Dedifferentiated amniotic fluid mesenchymal stem cell (primary cell): Measurements from ENCODE around the gene SYNE2.

ENCODE experiments used
- DNase-seq: peaks from one replicate; pipeline ENCODE4 v3.0.0-alpha.2; 2016; ENCODE audit errors: extremely low spot score

The SYNE2 gene

DNA sequence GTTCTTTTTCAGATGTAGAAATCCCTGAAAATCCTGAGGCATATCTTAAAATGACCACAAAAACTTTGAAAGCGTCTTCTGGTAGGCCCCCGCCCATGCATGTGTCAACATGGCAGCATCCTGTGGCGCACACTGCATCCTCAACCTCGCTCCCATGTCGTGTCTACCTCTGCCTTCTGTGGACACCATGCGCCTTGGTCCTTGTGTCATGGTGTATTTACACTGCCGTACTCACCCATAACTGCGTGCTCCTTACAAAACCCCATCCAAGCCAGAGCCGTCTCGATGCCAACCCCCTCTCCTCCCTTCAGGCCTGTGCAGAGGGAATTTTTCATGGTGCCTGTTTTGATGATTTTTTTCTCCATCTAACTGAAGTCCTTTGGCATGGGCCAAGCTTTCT lies 362.5 kb downstream of the SYNE2 start:
- DNase-seq, result no peak

DNA sequence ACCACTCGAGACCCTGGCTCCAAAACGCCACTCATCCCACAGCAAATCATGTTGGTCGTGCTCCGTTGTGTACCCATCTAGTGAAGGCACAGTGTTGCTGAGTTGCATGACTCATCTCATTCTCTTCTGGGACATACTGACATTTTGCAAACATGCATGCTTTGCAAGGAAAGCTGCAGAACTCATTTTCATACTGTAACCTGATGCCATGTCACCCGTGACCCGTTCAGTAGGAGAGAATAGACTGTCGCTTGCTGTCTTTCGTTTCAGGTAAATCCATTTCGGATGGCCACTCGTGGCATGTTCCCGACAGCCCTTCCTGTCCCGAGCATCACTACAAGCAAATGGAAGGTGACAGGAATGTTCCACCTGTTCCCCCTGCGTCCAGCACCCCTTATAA lies 363.2 kb downstream of the SYNE2 start:
- DNase-seq, result no peak

DNA sequence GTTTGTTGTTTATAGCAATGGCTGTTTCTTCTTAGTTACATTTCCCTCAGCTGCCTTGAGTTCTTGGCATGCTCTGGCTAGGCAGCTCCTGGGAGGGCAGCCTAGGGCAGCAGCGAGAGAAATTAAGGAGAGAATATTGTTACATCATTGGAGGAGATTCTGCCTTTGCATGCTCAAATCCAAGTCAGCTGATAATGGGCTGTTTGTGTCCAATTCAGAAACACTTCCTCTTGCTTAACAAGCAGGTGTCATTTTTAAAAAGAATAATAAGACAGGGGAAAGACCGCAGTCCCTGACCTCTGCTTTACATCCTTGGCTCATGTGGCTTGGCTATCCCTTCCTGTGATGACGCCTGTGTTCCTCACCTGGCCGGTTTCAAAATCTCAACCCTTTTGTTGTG lies 364.5 kb downstream of the SYNE2 start:
- DNase-seq, result no peak

DNA sequence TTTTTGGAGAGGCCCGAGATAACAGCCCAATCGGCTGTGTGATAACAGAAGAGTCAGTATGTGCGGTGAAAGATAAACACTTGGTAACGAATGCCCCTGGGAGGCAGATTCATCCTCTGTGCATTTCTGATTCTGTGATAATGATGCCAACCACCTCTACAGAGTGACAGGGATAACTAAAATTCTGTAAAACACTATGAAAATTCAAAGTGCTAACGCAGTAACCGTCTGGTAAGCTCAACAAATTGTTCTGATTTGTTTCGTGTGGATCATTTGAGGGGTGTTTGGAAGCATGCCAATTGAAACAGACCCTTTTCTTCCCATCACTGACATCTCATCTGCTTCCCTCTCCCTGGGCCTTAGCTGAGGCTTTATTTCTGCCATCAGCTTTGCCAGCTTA lies 365.0 kb downstream of the SYNE2 start:
- no peak for DNase-seq

DNA sequence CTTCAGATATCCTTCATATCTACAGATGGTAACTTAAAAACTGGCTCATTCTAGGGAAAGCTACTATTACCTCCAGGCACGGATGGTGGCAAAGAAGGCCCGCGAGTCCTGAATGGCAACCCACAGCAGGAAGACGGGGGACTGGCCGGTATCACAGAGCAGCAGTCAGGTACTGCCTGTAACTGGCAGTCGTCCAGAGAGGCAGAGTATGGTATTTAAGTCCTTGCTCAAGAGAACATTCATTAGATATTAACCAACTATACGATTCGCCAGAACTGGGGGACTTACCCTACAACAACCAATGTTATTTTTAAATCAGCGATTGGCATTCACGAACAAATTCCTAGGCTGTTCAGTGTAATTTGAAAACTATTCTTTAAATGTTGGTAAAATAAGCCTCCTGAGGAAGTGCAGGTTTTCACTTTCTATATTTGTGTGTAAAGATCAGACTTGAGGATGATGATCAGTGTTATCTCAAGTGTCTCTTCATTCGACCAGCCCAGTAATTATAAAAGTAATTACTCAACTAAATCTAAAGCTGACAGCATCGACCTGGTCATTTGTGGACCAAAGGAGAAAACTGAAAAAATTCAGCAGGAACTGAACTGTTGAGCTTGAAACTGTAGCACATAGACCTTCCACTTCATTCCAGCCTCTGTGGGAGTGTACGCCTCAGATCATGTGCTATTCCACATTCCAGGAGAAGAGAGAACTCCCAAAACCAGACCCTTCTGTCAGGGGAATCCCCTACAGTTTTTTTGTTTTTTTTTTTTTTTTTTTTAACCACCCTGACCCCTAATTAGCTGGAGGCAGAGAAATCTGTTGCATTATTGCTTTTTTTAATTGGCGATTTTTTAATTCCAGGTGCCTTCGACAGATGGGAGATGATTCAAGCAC lies 365.8 kb downstream of the SYNE2 start:
- no peak for DNase-seq

DNA sequence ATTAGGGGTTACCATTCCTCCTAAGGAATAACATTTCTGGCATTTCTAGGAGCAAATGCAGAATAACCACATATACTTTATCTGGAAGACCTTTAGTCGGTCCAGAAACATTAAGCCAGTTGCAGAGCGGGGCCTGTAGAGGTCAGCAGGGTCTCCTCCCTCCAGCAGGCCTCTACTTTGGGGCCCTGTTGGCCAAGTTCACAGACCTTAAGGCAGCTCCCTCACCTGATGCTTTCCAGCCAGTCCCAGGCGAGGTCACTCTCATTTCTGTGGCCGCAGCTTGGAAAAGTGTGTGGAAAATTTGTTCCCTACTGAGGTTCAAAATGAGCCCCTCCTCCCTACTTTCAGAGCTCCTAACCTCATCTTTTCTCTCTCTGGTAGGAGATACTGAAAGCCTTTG lies 367.3 kb downstream of the SYNE2 start:
- no peak for DNase-seq

DNA sequence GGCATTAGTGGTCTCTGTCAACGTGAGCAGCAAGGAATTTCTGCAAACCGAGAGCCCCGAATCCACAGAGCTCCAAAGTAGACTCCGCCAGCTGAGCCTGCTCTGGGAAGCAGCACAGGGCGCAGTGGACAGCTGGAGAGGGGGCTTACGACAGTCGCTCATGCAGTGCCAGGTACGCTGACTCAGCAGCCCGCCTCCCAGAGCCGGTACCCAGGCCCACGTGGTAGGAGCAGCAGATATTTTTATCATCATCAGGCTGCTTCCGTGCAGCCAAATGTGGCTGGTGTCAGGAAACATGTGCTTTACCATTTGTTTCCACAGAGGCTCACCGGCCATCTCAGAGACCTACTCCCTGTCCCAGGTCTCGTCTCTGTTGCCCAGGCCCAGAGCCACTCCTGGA lies 367.7 kb downstream of the SYNE2 start:
- no peak for DNase-seq

DNA sequence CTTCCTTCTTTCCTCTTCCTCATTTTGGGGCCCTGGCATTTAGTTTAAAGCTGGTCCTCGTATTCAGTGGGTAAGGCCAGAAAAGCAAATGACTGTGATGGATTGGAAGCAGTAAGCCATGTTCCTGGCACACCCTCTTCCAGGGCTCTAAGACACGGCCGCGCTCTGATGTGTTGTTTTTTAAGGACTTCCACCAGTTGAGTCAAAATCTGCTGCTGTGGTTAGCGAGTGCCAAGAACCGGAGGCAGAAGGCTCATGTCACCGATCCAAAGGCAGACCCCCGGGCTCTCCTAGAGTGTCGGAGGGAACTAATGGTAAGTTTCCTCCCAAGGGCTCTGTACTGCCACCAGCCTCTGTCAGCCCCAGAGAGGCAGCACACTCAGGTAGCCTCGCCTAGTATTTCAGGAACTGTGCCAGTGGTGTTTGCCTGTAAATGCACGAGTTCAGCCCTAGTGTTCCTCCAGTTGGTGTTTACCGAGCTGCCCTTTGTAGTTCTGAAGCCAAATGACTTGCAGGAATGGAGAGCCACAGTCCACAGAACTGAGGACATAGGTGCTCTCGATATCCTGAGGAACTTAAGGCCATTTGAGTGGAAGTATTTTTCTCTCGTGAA lies 368.7 kb downstream of the SYNE2 start:
- no peak for DNase-seq

DNA sequence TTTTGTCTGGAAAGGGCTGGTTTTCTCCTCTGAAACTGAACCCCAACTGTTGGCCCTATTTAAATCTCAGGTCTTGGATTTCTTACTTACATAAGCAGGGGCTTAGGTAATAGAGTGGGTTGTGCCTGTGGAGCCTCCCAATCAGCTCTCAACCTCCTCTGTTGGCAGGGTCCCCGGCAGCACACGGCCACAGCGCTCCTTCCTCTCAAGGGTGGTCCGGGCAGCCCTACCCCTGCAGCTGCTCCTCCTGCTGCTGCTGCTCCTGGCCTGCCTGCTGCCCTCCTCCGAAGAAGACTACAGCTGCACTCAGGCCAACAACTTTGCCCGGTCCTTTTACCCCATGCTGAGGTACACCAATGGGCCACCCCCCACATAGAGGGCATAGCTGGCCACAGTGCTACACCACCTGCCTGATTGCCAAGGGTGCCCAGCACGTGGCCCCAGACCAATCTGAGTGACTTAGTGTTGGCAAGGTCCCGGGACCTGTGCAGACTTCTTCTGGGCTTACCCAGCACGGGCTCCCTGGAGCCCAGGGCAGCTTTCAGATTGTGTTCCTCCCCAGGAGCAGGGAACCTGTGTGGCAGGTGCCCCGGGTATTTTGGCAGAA lies 372.4 kb downstream of the SYNE2 start:
- DNase-seq, result no peak

DNA sequence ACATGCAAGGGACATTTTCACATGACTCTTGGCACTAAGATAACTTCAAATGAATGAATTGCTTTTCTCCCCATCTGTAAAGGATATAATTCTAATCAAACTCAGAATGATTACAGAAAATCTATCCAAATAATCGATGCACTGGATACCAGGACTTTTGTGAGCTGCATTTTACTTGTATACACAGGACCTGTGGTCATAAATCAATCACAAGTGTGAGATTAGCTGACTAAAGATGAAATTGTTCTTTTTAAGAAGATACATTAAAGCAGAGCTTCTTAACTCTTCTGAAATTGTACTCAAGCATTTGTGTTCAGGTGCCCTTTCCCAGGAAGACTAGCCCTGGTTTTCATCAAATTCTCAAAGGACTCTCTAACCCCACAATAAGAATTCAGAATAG lies 375.1 kb downstream of the SYNE2 start:
- no peak for DNase-seq

DNA sequence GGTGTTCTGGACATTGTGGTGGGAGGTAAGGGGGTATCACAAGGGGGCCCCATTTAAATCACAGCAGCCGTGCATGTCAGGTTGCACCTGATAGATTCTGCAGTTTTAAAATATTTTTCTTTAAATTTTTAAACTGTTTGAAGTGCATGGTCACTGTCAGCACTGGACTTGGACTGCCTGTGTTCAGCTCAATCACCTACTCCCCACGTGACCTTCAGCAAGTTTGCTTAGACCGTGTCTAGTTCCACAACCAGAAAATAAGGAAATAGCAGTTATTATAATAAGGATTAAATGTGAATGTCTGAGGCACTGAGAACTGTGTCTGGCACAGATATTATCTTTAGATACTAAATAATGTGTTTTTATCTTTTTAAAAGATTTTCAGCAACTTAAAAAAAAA lies 376.7 kb downstream of the SYNE2 start:
- no peak for DNase-seq

DNA sequence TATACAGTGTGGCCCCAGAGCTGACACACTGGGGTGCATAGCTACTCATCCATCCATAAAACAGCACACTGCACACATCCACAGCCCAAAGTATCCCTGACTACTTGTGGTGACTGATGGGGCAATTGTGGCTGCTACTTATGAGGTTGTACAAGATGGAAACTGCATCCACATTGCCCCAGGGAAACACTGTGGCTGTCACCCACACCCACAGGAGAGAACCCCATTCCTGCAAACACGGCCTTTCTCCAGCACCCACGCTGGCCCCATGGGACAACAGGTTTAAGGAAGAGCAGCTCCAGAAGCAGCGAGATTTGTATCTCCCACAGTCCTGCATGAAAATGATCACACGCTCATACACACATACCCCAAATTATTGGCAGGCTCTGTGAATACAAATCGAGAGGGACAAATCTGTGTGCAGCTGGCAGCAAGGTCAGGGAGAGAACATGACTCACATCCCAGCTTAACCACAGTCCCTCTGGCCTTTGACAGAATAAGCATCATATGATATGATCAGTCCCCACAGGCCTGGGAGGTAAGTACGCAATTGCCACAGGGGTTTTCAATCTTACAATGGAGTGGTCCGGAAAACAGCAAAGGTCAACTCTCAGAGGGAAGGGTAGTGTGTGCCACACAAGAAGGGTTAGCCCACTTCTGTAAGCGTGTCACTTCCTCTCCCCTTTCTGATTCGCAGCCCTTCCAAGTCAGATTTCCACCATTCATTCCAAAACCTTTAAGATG lies 379.5 kb downstream of the SYNE2 start:
- peak; percentile 40 for DNase-seq

DNA sequence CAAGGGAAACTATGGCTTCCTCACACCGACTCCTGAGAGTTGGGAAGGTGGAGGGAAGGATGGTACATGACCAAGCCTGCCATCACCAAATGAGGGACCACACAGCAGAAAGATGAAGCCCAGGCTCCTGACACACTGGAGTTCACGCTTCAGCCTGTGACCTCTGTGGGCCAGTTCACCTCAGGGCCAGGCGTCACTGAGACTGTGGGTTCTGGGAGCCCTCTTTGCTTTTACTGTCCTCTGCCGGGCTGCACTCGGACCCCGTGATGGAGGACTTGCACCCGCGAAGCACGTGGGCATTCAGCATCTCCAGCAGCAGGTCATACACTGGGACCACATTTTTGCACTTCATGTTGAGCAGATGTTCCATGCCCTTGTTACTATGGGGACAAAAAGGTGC lies 380.1 kb downstream of the SYNE2 start:
- no peak for DNase-seq

DNA sequence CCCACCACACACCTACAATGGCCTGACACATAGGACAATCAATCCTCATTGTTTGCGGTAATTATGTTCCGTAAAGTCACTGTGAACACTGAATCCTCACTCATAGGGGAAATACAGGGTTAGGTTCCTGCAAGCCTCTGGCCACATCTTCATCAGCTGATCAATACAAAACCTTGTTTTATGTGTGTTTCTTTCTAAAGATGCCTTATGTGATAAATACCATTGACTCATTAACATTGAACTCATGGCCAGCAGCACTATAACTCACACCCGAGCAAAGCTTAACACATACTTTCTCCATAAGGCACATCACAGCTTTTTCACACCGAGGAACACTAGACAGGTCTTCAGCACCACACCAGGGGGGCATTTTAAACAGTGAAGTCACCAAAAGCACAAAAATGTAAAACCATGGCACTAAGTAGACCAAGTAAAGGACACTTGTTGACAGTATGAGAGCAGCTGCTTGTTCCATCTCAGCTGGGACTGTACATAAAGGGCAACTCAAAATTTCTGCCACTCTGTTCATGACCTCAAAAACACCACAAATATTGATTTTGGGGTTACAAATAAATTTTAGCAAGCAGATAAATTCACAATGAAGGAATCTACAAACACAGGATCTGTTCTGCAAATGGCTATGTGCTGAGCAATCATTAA lies 380.9 kb downstream of the SYNE2 start:
- DNase-seq, result no peak

DNA sequence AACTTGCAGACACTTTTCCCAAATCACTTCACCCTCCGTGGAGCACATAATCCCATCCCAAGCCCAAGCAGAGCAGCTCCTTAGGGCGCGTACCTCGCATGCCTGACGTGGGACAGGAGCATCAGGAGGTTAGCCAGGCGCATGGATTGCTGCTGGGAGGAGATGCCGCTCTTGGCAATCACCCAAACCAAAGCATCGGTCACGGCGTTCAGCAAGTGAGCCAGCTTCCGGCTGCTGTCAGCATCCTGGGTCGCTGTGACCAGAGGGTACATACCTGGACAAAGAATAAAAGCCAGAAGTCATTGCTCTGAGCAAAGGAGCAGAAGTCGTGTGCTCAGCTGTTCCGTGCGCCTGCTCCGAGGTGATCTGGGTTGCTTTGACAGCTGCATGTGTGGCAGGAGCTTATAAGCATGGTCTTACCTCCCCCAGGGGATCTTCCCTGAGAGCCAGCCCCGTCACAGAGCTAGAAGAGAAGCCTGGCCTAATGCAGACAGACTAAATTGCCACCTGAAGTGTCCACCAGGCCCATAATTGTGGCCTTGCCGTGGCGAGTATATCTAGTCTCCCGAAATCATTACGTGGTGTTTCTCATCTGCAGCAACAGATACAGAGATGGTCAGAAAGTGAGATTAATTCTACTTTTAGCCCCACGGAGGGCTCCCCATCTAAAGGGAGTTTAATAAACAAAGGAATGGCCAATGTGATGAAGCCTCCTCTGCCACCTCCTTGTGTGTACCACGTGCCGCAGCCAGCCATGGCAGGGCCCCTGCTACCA lies 382.3 kb downstream of the SYNE2 start:
- no peak for DNase-seq

DNA sequence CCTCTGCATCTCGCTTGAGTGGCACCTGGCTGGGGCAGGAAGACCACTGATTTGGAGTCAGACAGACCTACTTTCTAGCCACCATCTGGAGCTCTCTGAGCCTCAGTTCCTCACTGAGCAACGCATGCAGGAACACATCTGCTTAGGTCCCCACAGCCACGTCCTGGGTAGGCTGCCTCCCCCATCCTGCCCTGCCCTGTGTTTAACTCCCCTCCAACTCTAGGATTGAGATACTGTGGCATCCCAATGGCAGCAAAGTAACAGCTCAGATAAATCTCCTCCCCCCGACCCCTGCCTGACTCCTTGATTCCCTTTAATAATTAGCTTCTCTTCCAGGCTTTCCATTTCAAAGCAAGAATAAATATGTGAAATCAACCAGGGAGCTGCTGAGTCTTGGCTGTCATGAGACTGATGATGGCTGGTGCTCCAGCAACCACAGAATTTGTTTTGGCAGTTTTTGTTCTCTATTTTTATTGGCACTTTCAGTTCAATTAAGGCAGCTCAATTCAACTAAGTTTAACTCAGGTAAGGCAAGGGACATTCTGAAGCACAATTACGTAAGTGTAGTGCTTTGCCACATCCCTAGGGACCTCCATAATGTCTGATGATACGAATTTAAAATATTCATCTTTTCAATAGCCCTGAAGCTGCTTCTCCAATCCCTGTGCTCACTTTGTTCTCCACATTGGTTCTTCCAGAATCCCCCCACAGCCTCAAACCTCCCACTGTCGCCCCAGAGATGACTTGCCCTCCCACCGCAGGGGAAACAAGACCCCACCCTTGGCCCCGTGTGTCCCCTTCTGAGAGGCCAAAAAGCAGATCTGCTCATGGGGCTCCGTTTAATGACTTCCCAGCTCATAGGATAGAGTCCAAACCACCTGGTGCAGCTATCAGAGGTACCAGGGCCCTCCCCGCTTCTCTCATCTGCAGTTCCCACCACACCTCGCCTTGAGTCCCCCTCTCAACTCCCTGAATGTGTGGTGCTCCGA lies 383.1 kb downstream of the SYNE2 start:
- DNase-seq, result no peak

DNA sequence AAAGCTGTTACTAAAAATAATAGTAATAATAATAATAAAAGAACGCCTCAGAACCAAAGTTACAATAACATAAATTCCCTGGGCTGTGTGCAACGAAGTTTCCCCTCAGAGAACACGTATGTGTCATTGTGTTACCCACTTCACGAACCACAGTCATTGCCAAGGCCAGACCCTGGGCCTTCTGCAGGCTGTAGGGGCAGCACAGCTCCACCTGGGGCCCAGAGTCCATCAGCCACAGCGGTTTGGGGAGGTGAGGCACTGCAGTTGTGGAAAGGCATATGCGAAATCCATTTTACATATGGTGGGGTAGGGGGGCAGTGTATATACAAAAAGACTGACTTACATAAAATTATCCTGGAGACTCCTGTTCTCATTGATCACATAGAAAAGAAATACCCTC lies 385.2 kb downstream of the SYNE2 start:
- DNase-seq, result no peak

DNA sequence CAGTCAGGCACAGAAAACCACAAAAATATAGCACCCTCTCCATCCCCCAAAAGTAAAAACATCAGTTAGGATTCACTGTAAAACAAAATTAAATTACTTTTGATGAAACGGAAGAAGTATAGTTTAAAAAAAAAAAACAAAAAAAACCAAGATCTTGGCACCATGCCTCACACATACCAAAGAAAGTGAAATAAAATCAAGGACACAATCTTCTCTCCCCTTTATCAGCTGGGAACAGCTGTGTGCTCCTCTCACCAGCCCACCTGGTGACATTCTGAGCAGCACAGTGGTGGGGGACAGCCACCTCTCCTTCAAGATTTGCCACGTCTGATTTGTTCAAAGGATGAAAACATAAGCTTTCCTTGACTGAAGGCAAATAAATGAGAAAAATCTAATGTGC lies 385.8 kb downstream of the SYNE2 start:
- no peak for DNase-seq

DNA sequence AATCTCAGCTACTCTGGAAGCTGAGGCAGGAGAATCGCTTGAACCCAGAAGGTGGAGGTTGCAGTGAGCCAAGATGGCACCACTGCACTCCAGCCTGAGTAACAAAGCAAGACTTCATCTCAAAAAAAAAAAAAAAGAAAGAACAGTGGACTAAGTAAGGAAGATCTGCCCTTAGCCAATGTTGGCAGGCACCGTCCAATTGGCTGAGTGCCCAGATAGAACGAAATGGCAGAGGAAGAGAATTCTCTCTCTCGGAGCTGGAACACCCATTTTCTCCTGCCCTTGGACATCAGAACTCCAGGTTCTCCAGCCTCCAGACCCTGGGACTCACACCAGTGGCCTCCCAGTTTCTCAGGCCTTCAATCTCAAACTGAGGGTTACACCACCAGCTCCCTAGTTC lies 391.5 kb downstream of the SYNE2 start:
- no peak for DNase-seq

DNA sequence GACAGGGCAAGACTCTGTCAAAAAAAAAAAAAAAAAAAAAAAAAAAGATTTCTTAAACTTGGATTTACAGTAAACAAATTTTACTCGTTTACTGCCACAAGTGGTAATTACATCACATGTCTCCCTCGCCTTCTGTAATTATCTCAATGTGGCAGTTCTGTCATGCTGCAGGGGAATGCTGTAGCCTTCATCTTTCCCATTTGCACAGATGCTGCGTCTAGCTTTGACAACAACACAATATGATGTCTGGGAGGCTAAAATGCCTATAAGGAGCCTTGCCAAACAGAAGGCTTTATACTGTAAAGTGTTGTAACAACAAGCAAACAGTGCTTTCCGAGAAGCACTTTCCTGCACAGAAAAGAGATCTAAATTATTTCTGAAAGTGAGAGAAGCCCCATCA lies 392.7 kb downstream of the SYNE2 start:
- DNase-seq, result no peak
